OCI-LY7 (cell line): ENCODE data around the gene NXN. TPM values are rescaled to one million over a fixed set of nuclear protein-coding genes. Genes with fewer than 3 reads are reported as not detected.

Experiments
- BruUV-seq: library from RNA; stranded (reverse); fragments of 400-500 nt; replicated peaks from 2 replicates; lab custom pipeline; 2021; lab: Mats Ljungman, UMichigan
- CTCF ChIA-PET: fragments of 300-600 bp; sonication (Branson Sonifier 250); formaldehyde crosslinking; loops from one replicate; lab custom pipeline; 2022; ENCODE audit warnings: antibody characterized with exemption; ENCODE audit not compliant: unreplicated experiment; lab: Charles Lee
- POLR2A ChIA-PET: fragments of 300-600 bp; sonication (Branson Sonifier 250); formaldehyde crosslinking; loops from one replicate; lab custom pipeline; 2022; ENCODE audit warnings: antibody characterized with exemption; lab: Charles Lee
- DNase-seq: peaks from one replicate; pipeline ENCODE4 v3.0.0-alpha.2; 2015; ENCODE audit warnings: low spot score
- H2AFZ ChIP-seq: fragments of 200-600 bp; sonication (generic), shearing (Covaris generic); 2 replicates; pipeline ENCODE4 v1.6.1; 2014; ENCODE audit warnings: mild to moderate bottlenecking, antibody characterized with exemption, low read length, moderate library complexity
- H3K27ac ChIP-seq: fragments of 200-600 bp; sonication (generic); 2 replicates; pipeline ENCODE4 v1.5.1; 2014; ENCODE audit warnings: mixed run types, low read depth, mild to moderate bottlenecking, moderate library complexity, low read length, inconsistent platforms; ENCODE audit not compliant: poor library complexity, severe bottlenecking
- H3K36me3 ChIP-seq: fragments of 200-600 bp; sonication (generic); 2 replicates; pipeline ENCODE4 v1.6.1; 2014; ENCODE audit warnings: mild to moderate bottlenecking, antibody characterized with exemption, low read length, moderate library complexity, mixed read lengths; ENCODE audit not compliant: insufficient read depth
- H3K4me1 ChIP-seq: fragments of 200-600 bp; sonication (generic); 2 replicates; pipeline ENCODE4 v1.5.1; 2014; ENCODE audit warnings: mild to moderate bottlenecking, low read length; ENCODE audit not compliant: insufficient read depth, poor library complexity, severe bottlenecking
- H3K4me2 ChIP-seq: fragments of 200-600 bp; sonication (generic); 2 replicates; pipeline ENCODE4 v1.6.1; 2014; ENCODE audit warnings: mild to moderate bottlenecking, low read length
- H3K4me3 ChIP-seq: fragments of 200-600 bp; sonication (generic); 2 replicates; pipeline ENCODE4 v1.5.1; 2014; ENCODE audit warnings: mild to moderate bottlenecking, low read depth, low read length; ENCODE audit not compliant: poor library complexity, severe bottlenecking
- H3K79me2 ChIP-seq: fragments of 200-600 bp; sonication (generic); 2 replicates; pipeline ENCODE4 v1.6.1; 2016; ENCODE audit warnings: low read depth, mild to moderate bottlenecking, low read length, moderate library complexity, mixed read lengths; ENCODE audit not compliant: insufficient read depth
- H3K9me2 ChIP-seq: fragments of 200-600 bp; sonication (generic); 2 replicates; pipeline ENCODE4 v1.6.1; 2016; ENCODE audit warnings: mild to moderate bottlenecking, low read length, mixed read lengths; ENCODE audit not compliant: insufficient read depth
- H3K9me3 ChIP-seq: fragments of 200-600 bp; sonication (generic); 2 replicates; pipeline ENCODE4 v1.6.1; 2014; ENCODE audit warnings: mild to moderate bottlenecking, mixed run types, low read length, mixed read lengths
- H4K20me1 ChIP-seq: fragments of 200-600 bp; sonication (generic); 2 replicates; pipeline ENCODE4 v1.6.1; 2014; ENCODE audit warnings: mild to moderate bottlenecking, antibody characterized with exemption, low read length, moderate library complexity, mixed read lengths; ENCODE audit not compliant: insufficient read depth
- EZH2phosphoT487 ChIP-seq: fragments of 200-600 bp; sonication (generic); IDR thresholded peaks from 2 replicates; pipeline ENCODE4 v1.6.1; 2018; ENCODE audit warnings: low read depth, borderline replicate concordance, mild to moderate bottlenecking, mixed run types, antibody characterized with exemption, low read length, moderate library complexity, mixed read lengths
- intact Hi-C: fragments of 100-400 bp; cut with micrococcal nuclease; formaldehyde crosslinking; loops from one replicate; pipeline ENCODE4 v1.10.0; 2022; ENCODE audit not compliant: unreplicated experiment
- total RNA-seq, 2 experiments: library from RNA; depleted of rRNA in 1 of 2; stranded (reverse); fragments of >200 nt in 1 of 2; shearing (Covaris generic) in 1 of 2; gene quantifications; 2 replicates each; pipeline ENCODE4 v1.2.3, GENCODE V29; 2014 to 2022
- TF ChIP-seq, protein P1 (sequence below): fragments of 200-600 bp; sonication (generic); conservative IDR thresholded peaks from 2 replicates; pipeline ENCODE4 v1.5.1; 2014; ENCODE audit warnings: mild to moderate bottlenecking, antibody characterized with exemption, low read length, moderate library complexity, mixed read lengths

The NXN gene
- total RNA-seq, 2 experiments from 2014 or later: 1.3 to 2.8 TPM

DNA sequence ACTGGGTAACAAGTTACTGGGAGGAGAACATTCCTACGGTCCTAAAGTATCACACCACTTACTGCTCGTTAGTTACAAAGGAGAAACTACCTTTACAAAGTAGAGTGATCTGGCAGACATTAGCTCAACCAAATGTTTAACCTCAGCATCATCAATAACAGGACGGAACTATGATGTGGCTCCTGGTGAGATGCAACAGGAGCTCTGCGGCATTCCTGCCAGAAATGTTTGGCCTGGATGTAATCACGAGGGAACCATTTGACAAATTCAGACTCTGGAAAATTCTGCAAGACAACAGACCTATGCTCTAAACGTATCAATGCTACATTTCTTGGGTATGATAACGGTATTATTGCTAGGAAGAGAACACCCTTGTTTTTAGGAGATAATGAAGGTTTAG is 117.0 kb downstream of the NXN start:
- H3K9me3 ChIP-seq: no peaks in the 10 kb centered on the region
- H3K4me2 ChIP-seq: no peak overlapping the region
- H3K27ac ChIP-seq: no peak overlapping the region
- no peaks in the 10 kb centered on the region for H3K4me1 ChIP-seq
- intact Hi-C loops: no loop called here
- no peaks in the 10 kb centered on the region for H3K36me3 ChIP-seq
- no TSS peak for BruUV-seq
- H3K4me3 ChIP-seq: no peak overlapping the region
- H2AFZ ChIP-seq: no peak overlapping the region
- no peaks in the 10 kb centered on the region for H4K20me1 ChIP-seq
- H3K9me2 ChIP-seq: no peaks in the 10 kb centered on the region
- no peak for DNase-seq
- ChIA-PET POLR2A (interaction anchor here (0.6 kb wide), 1 partner anchor 126 kb away, joined by 3 read pairs; no protein-coding TSS in a partner anchor), CTCF (no interaction called here)
- no peak for TF ChIP-seq EZH2phosphoT487
- TF ChIP-seq, protein P1, sequence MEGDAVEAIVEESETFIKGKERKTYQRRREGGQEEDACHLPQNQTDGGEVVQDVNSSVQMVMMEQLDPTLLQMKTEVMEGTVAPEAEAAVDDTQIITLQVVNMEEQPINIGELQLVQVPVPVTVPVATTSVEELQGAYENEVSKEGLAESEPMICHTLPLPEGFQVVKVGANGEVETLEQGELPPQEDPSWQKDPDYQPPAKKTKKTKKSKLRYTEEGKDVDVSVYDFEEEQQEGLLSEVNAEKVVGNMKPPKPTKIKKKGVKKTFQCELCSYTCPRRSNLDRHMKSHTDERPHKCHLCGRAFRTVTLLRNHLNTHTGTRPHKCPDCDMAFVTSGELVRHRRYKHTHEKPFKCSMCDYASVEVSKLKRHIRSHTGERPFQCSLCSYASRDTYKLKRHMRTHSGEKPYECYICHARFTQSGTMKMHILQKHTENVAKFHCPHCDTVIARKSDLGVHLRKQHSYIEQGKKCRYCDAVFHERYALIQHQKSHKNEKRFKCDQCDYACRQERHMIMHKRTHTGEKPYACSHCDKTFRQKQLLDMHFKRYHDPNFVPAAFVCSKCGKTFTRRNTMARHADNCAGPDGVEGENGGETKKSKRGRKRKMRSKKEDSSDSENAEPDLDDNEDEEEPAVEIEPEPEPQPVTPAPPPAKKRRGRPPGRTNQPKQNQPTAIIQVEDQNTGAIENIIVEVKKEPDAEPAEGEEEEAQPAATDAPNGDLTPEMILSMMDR: no peak
- H3K79me2 ChIP-seq: no peaks in the 10 kb centered on the region

DNA sequence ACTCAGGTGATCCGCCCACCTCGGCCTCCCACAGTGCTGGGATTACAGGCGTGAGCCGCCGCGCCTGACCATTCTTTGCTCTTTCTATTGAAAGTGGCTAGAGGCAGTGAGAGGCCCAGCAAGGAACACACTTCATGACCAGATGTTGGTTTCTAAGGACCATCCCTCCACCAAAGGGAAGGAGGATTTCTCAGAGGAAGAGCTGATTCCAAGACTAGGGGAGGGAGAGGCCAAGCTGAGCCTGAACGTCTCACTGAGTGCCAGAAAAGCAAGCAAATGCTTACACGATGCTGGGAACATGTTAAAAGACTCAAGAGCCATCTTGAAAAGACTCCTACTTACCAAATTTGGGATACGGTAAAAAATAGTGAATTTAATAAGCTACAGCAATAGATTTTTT is 118.2 kb downstream of the NXN start:
- no peak for DNase-seq
- H3K27ac ChIP-seq: no peak overlapping the region
- no peaks in the 10 kb centered on the region for H3K36me3 ChIP-seq
- TF ChIP-seq EZH2phosphoT487: no peak
- TF ChIP-seq, protein P1: no peak
- intact Hi-C loops: no loop called here
- CTCF ChIA-PET: no interaction called here
- no peaks in the 10 kb centered on the region for H3K9me3 ChIP-seq
- no peak overlapping the region for H3K4me3 ChIP-seq
- H4K20me1 ChIP-seq: no peaks in the 10 kb centered on the region
- no peak overlapping the region for H3K4me2 ChIP-seq
- no peaks in the 10 kb centered on the region for H3K4me1 ChIP-seq
- H2AFZ ChIP-seq: no peak overlapping the region
- no peaks in the 10 kb centered on the region for H3K79me2 ChIP-seq
- BruUV-seq: no TSS peak
- H3K9me2 ChIP-seq: no peaks in the 10 kb centered on the region
- POLR2A ChIA-PET: no interaction called here

DNA sequence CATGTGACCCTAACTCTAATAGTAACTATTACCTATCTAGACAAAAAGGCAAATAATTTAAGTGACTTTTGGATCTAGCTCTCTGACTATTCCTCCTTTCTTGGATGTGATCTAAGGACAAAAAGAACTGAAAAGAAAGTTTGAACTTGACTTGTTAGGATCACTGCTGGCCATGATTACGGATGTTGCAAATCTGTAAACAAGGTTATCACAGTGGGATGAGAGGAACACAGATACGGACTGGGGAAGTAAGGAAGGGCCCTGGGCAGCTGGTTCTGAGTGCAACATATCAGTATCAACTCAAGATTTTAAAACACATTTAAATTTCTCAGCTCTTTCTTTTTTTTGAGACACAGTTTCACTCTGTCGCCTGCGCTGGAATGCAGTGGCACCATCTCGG is 118.8 kb downstream of the NXN start:
- Histone ChIP-seq H3K4me2 (no peak overlapping the region), H3K9me3 (no peaks in the 10 kb centered on the region), H3K79me2 (no peaks in the 10 kb centered on the region), H3K4me1 (no peaks in the 10 kb centered on the region), H4K20me1 (no peaks in the 10 kb centered on the region), H3K4me3 (no peak overlapping the region), H3K36me3 (no peaks in the 10 kb centered on the region), H3K27ac (no peak overlapping the region), H3K9me2 (no peaks in the 10 kb centered on the region), H2AFZ (no peak overlapping the region)
- ChIA-PET CTCF (no interaction called here), POLR2A (interaction anchor here (0.7 kb wide), 1 partner anchor 11 kb away, joined by 3 read pairs; no protein-coding TSS in a partner anchor)
- intact Hi-C loops: no loop called here
- no peak for DNase-seq
- TF ChIP-seq, protein P1: no peak
- TF ChIP-seq EZH2phosphoT487: no peak
- BruUV-seq: no TSS peak
